Neuronal stem cell (in vitro differentiated cells): ENCODE data around the gene ISM1.
A peak's percentile ranks its signal among the peaks of the same experiment; 100 is the strongest.

Experiments used
- DNase-seq: peaks from one replicate; pipeline ENCODE4 v3.0.0-alpha.2; 2013; ENCODE audit warnings: low spot score
- H2AFZ ChIP-seq: one replicate; pipeline ENCODE4 v1.6.1; 2013; ENCODE audit warnings: mild to moderate bottlenecking, low read length, inconsistent platforms
- H2AK5ac ChIP-seq: 2 replicates; pipeline ENCODE4 v1.6.1; 2013; ENCODE audit warnings: low read depth, mild to moderate bottlenecking, inconsistent platforms, low read length, moderate library complexity, mixed read lengths
- H2BK120ac ChIP-seq: 2 replicates; pipeline ENCODE4 v1.6.1; 2013; ENCODE audit warnings: low read depth, mild to moderate bottlenecking, inconsistent platforms, low read length, moderate library complexity, mixed read lengths
- H2BK12ac ChIP-seq: one replicate; pipeline ENCODE4 v1.6.1; 2013; ENCODE audit warnings: low read length, inconsistent platforms
- H2BK15ac ChIP-seq: 2 replicates; pipeline ENCODE4 v1.6.1; 2013; ENCODE audit warnings: mild to moderate bottlenecking, low read length, inconsistent platforms, mixed read lengths
- H2BK5ac ChIP-seq: one replicate; pipeline ENCODE4 v1.6.1; 2013; ENCODE audit warnings: inconsistent platforms, mild to moderate bottlenecking, low read length, moderate library complexity
- H3K14ac ChIP-seq: one replicate; pipeline ENCODE4 v1.6.1; 2013; ENCODE audit warnings: low read length, inconsistent platforms
- H3K18ac ChIP-seq: 2 replicates; pipeline ENCODE4 v1.6.1; 2013; ENCODE audit warnings: low read length, inconsistent platforms
- H3K23ac ChIP-seq: 2 replicates; pipeline ENCODE4 v1.6.1; 2013; ENCODE audit warnings: low read depth, mild to moderate bottlenecking, mixed read lengths, low read length, inconsistent platforms; ENCODE audit not compliant: poor library complexity
- H3K27ac ChIP-seq: replicated peaks from 3 replicates; pipeline ENCODE4 v1.5.1; 2013; ENCODE audit warnings: low read length, inconsistent platforms
- H3K27me3 ChIP-seq, 3 experiments: 2 replicates each; pipeline ENCODE4 v1.6.1; 2013; ENCODE audit warnings: low read length in 3 of 3, mild to moderate bottlenecking in 2 of 3, inconsistent platforms in 1 of 3, low read depth in 1 of 3, mixed read lengths in 1 of 3, moderate library complexity in 1 of 3; ENCODE audit not compliant: control insufficient read depth in 3 of 3, insufficient read depth in 3 of 3
- H3K36me3 ChIP-seq, 2 donors: replicated peaks in 1 of 2; 2 replicates each; pipeline ENCODE4 v1.6.1; 2013; ENCODE audit warnings: low read length in 2 of 2; ENCODE audit not compliant: control insufficient read depth in 2 of 2, insufficient read depth in 2 of 2
- H3K4ac ChIP-seq: 2 replicates; pipeline ENCODE4 v1.6.1; 2013; ENCODE audit warnings: inconsistent platforms, mild to moderate bottlenecking, low read length, moderate library complexity
- H3K4me1 ChIP-seq, 2 donors: 1 replicate in 1 of 2; 2 replicates in 1 of 2; pipeline ENCODE4 v1.6.1; 2013; ENCODE audit warnings: low read length in 2 of 2, low read depth in 1 of 2; ENCODE audit not compliant: control insufficient read depth in 2 of 2, insufficient read depth in 1 of 2
- H3K4me2 ChIP-seq: one replicate; pipeline ENCODE4 v1.6.1; 2013; ENCODE audit warnings: mild to moderate bottlenecking, low read length, inconsistent platforms; ENCODE audit not compliant: insufficient read depth, poor library complexity, severe bottlenecking
- H3K4me3 ChIP-seq, 2 donors: 2 replicates each; pipeline ENCODE4 v1.5.1; 2013; ENCODE audit warnings: low read length in 2 of 2, mild to moderate bottlenecking in 2 of 2, inconsistent platforms in 1 of 2, moderate library complexity in 1 of 2
- H3K79me1 ChIP-seq: one replicate; pipeline ENCODE4 v1.6.1; 2013; ENCODE audit warnings: low read depth, mild to moderate bottlenecking, inconsistent platforms, low read length, moderate library complexity
- H3K9ac ChIP-seq: one replicate; pipeline ENCODE4 v1.6.1; 2013; ENCODE audit warnings: mild to moderate bottlenecking, low read depth, low read length, inconsistent platforms; ENCODE audit not compliant: poor library complexity
- H3K9me3 ChIP-seq, 2 donors: replicated peaks in 1 of 2; 2 replicates each; pipeline versions ENCODE3 to v1.6.1; 2013; ENCODE audit warnings: low read length in 2 of 2, mild to moderate bottlenecking in 2 of 2, inconsistent platforms in 1 of 2, low read depth in 1 of 2, mixed read lengths in 1 of 2, moderate library complexity in 1 of 2; ENCODE audit not compliant: control insufficient read depth in 2 of 2, insufficient read depth in 1 of 2
- H4K8ac ChIP-seq: one replicate; pipeline ENCODE4 v1.6.1; 2013; ENCODE audit warnings: low read depth, mild to moderate bottlenecking, inconsistent platforms, low read length, moderate library complexity
- H4K91ac ChIP-seq: one replicate; pipeline ENCODE4 v1.6.1; 2013; ENCODE audit warnings: low read length, low read depth, mild to moderate bottlenecking, inconsistent platforms; ENCODE audit not compliant: poor library complexity
- WGBS, 2 donors: extraction: QIAGEN DNeasy Blood & Tissue Kit; methylation state at CpG; one replicate each; pipeline ENCODE4 v1.1.7; 2013; ENCODE audit warnings: missing lambda C conversion rate in 2 of 2, mixed read lengths in 1 of 2; ENCODE audit not compliant: insufficient read length in 2 of 2, insufficient replicate concordance in 1 of 2; ENCODE audit errors: extremely low coverage in 2 of 2; 5-methylcytosine and 5-hydroxymethylcytosine counted together

ISM1 gene

GRCh38 chr20:13291157-13291556, 70.1 kb downstream of the ISM1 start:
- no peak overlapping the region for H2AK5ac ChIP-seq
- H3K27me3 ChIP-seq, result peaks cover 0 to 2% (median 0%) of the 10 kb centered on the region in 3 experiments
- no peaks in the 10 kb centered on the region for H3K36me3 ChIP-seq
- DNase-seq, result no peak
- H3K79me1 ChIP-seq, result no peaks in the 10 kb centered on the region
- no peak overlapping the region for H3K4me2 ChIP-seq
- H3K27ac ChIP-seq, result no peak overlapping the region
- no peak overlapping the region for H2AFZ ChIP-seq
- H2BK5ac ChIP-seq, result no peak overlapping the region
- H3K18ac ChIP-seq, result no peak overlapping the region
- no peak overlapping the region for H4K91ac ChIP-seq
- no peak overlapping the region for H3K4ac ChIP-seq
- H2BK15ac ChIP-seq, result no peak overlapping the region
- H2BK120ac ChIP-seq, result no peak overlapping the region
- H3K14ac ChIP-seq, result no peak overlapping the region
- no peaks in the 10 kb centered on the region for H3K4me1 ChIP-seq
- no peak overlapping the region for H3K4me3 ChIP-seq
- no peaks in the 10 kb centered on the region for H3K9me3 ChIP-seq
- H3K23ac ChIP-seq, result no peak overlapping the region
- H3K9ac ChIP-seq, result no peak overlapping the region
- H4K8ac ChIP-seq, result no peak overlapping the region
- no CpG with 5 or more reads among the region's 5 CpGs for WGBS, 2 donors
- no peak overlapping the region for H2BK12ac ChIP-seq

DNA sequence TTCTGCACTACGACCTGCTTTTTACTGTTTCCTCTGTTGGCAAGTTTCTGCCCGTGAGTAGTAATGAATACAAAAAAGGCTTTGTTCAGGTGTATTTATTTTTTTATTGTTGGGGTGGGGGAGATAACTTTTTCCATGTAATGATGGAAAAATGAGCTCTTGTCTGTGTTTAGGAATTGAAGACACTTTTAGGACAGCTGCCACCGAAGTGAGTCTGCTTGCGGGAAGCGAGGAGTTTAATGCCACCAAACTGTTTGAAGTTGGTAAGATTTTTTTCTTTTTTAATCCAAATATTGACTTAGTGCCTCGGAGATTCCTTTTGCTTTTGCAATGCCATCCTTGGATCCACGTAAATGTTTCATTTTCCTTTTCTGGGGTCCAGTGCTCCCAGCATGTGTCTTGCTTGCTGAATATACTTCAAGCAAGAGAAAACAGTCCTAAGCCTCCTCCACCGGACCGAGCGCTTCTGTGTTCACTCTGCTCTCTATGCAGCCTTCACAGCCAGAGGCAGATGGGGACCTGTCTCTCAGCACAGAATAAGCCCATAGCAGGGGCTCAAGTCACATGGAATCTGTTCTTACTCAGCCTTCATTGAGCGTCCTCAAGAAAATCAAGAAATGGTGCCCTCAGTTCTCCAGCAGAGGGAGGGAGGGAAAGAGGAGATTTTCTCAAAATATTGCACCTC, 71.3 kb downstream of the ISM1 start:
- Histone ChIP-seq H3K27me3 (peaks cover 0 to 2% (median 0%) of the 10 kb centered on the region in 3 experiments), H3K4me3 (no peak overlapping the region), H2BK5ac (no peak overlapping the region), H3K14ac (no peak overlapping the region), H3K9me3 (no peaks in the 10 kb centered on the region), H3K23ac (no peak overlapping the region), H3K4me1 (no peaks in the 10 kb centered on the region), H3K27ac (no peak overlapping the region), H4K91ac (no peak overlapping the region), H3K36me3 (no peaks in the 10 kb centered on the region), H3K79me1 (no peaks in the 10 kb centered on the region), H3K18ac (no peak overlapping the region), H2BK120ac (no peak overlapping the region), H3K9ac (no peak overlapping the region), H2BK12ac (no peak overlapping the region), H3K4me2 (no peak overlapping the region), H2BK15ac (no peak overlapping the region), H4K8ac (no peak overlapping the region), H2AFZ (no peak overlapping the region), H3K4ac (no peak overlapping the region), H2AK5ac (no peak overlapping the region)
- DNase-seq, result no peak
- WGBS, 2 donors, result no CpG with 5 or more reads among the region's 11 CpGs

- Histone ChIP-seq H3K79me1 (no peaks in the 10 kb centered on the region), H2AK5ac (no peak overlapping the region), H3K36me3 (no peaks in the 10 kb centered on the region), H3K4me2 (no peak overlapping the region), H2BK120ac (no peak overlapping the region), H3K4ac (no peak overlapping the region), H3K4me3 (peak overlapping the region in 1 of 2 donors; percentile 59), H3K4me1 (no peaks in the 10 kb centered on the region), H3K9me3 (no peaks in the 10 kb centered on the region), H2BK15ac (no peak overlapping the region), H3K23ac (no peak overlapping the region), H2BK5ac (no peak overlapping the region), H3K18ac (peak overlapping the region; percentile 6), H2BK12ac (no peak overlapping the region), H4K8ac (no peak overlapping the region), H3K9ac (no peak overlapping the region), H3K14ac (no peak overlapping the region), H3K27ac (no peak overlapping the region), H3K27me3 (peaks cover 0 to 2% (median 0%) of the 10 kb centered on the region in 3 experiments), H4K91ac (no peak overlapping the region), H2AFZ (no peak overlapping the region)
- WGBS, 2 donors, result no CpG with 5 or more reads among the region's 2 CpGs
- no peak for DNase-seq
These were observed 73.4 kb downstream of the ISM1 start for GRCh38 chr20:13294522-13294921.

- Histone ChIP-seq H2AK5ac (no peak overlapping the region), H3K9me3 (no peaks in the 10 kb centered on the region), H3K36me3 (no peaks in the 10 kb centered on the region), H2AFZ (no peak overlapping the region), H3K27me3 (peaks cover 0 to 2% (median 0%) of the 10 kb centered on the region in 3 experiments), H3K4me3 (no peak overlapping the region), H3K23ac (no peak overlapping the region), H4K91ac (no peak overlapping the region), H3K4me1 (no peaks in the 10 kb centered on the region), H3K18ac (no peak overlapping the region), H3K9ac (no peak overlapping the region), H3K79me1 (no peaks in the 10 kb centered on the region), H2BK120ac (no peak overlapping the region), H3K27ac (no peak overlapping the region), H3K14ac (no peak overlapping the region), H2BK15ac (no peak overlapping the region), H3K4me2 (no peak overlapping the region), H2BK5ac (no peak overlapping the region), H3K4ac (no peak overlapping the region), H4K8ac (no peak overlapping the region), H2BK12ac (no peak overlapping the region)
- DNase-seq, result no peak
- WGBS, 2 donors, result no CpG with 5 or more reads among the region's 8 CpGs
These were observed 74.6 kb downstream of the ISM1 start for GRCh38 chr20:13295637-13296036.
